ENCODE data around the gene NACC1. TPM values are rescaled to one million over a fixed set of nuclear protein-coding genes. Genes with fewer than 3 reads are reported as not detected.
"Not testable (repeated sequence)": the region's sequence is repeated elsewhere in the genome, so short reads cannot be mapped to it uniquely, and the experiment has no call there.

NACC1 gene
- total RNA-seq, 1 donor from 2014 or later = 50.0 TPM

- intact Hi-C loops (cut with micrococcal nuclease) = no loop called here
- ATAC-seq = no peak
Observed at GRCh38 chr19:13176345-13176744, 58.3 kb downstream of the NACC1 start.

GRCh38 chr19:13177584-13177983, 59.5 kb downstream of the NACC1 start:
- DNase-seq; intact Hi-C loops (cut with micrococcal nuclease); ATAC-seq: not testable (repeated sequence)

More at GRCh38 chr19:13176345-13176744, 58.3 kb downstream of the NACC1 start:
- no peak for DNase-seq

DNA sequence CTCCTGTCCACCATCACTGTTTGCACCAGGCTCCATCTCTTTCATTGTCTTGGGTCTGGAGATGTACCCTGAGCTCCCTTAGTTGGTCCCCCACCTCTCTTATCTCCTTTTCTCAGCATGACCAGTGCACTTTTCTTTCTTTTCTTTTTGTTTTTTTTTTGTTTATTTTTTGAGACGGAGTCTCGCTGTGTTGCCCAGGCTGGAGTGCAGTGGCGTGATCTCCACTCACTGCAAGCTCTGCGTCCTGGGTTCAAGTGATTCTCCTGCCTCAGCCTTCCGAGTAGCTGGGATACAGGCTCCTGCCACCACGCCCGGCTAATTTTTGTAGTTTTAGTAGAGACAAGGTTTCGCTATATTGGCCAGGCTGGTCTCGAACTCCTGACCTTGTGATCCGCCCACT, 60.2 kb downstream of the NACC1 start:
- DNase-seq; ATAC-seq; intact Hi-C loops (cut with micrococcal nuclease): not testable (repeated sequence)

DNA sequence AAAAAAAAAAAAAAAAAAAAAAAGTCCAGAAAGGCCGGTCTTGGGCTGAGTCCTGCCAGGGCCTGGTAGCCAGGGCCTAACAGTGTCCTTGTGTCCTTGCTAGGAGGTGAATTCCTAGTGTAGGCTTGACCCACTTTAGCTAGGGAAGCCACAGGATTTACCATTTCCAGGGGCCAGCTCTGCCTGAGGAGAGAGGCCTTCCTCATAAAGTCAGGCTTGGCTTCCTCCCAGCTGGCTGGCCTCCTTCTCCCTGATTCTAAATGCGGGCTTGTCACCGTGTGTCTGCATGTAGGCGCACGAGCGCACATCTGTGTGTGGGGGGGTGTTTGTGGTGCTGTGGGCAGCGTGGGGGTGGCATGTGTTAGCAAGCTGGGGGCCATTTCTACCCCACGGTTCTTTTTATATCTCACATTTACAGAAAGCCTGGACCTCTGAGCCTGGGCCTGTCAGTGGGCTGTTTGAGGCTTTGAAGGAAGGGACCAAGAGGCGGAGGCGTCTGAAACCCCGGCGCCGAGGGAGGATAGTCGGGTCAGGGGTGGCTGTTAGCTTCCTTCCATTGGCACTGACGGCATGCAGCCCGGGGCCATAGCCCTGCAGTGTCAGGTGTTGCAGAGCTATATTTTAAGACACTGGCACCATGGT, 63.8 kb downstream of the NACC1 start:
- peak; percentile 88 for DNase-seq
- intact Hi-C loops (cut with micrococcal nuclease) = no loop called here
- ATAC-seq = peak; percentile 96

GRCh38 chr19:13184926-13185325, 66.9 kb downstream of the NACC1 start:
- ATAC-seq; intact Hi-C loops (cut with micrococcal nuclease); DNase-seq: not testable (repeated sequence)

GRCh38 chr19:13185763-13186657, 67.9 kb downstream of the NACC1 start:
- DNase-seq; intact Hi-C loops (cut with micrococcal nuclease); ATAC-seq: not testable (repeated sequence)

- DNase-seq; ATAC-seq; intact Hi-C loops (cut with micrococcal nuclease): not testable (repeated sequence)
Observed at GRCh38 chr19:13186688-13187087, 68.6 kb downstream of the NACC1 start.

DNA sequence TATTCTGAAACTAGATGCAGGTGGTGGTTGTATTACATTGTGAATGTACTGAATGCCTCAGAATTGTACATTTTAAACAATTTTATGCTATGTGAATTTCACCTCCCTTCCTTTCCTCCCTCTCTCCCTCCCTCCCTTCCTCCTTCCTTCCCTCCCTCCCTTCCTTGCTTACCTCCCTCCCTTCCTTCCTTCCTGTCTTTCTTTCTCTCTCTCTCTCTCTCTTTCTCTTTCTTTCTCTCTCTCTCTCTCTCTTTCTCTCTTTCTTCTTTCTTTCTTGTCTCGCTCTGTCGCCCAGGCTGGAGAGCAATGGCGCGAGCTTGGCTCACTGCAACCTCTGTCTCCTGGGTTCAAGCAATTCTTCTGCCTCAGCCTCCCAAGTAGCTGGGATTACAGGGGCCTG, 69.4 kb downstream of the NACC1 start:
- intact Hi-C loops (cut with micrococcal nuclease) = no loop called here
- ATAC-seq (no peak), DNase-seq (no peak)

GRCh38 chr19:13189600-13189999, 71.5 kb downstream of the NACC1 start:
- ATAC-seq (no peak), DNase-seq (no peak)
- intact Hi-C loops (cut with micrococcal nuclease) = no loop called here

Other genes starting within 250 kb of the NACC1 start
- gene DNASE2, start 236.8 kb upstream of the NACC1 start, total RNA-seq = 19.2 TPM
- gene KLF1, start 231.1 kb upstream of the NACC1 start, total RNA-seq = not detected
- gene GCDH, start 227.1 kb upstream of the NACC1 start, total RNA-seq = 30.5 TPM
- not detected for gene SYCE2, start 199.0 kb upstream of the NACC1 start, total RNA-seq
- gene FARSA, start 184.6 kb upstream of the NACC1 start, total RNA-seq = 38.5 TPM
- gene CALR, start 179.7 kb upstream of the NACC1 start, total RNA-seq = 422 TPM
- gene RAD23A, start 172.4 kb upstream of the NACC1 start, total RNA-seq = 188 TPM
- 28.7 TPM for gene GADD45GIP1, start 161.0 kb upstream of the NACC1 start, total RNA-seq
- gene DAND5, start 148.7 kb upstream of the NACC1 start, total RNA-seq = 11.2 TPM
- 171 TPM for gene NFIX, start 122.8 kb upstream of the NACC1 start, total RNA-seq
- gene LYL1, start 15.4 kb upstream of the NACC1 start, total RNA-seq = 8.8 TPM
- gene TRMT1, start 1.5 kb upstream of the NACC1 start, total RNA-seq = 22.4 TPM
- gene STX10, start 32.1 kb downstream of the NACC1 start, total RNA-seq = 46.4 TPM
- gene IER2, start 32.1 kb downstream of the NACC1 start, total RNA-seq = 19.8 TPM

All from left ventricle myocardium superior (tissue), 1 donor.